ENCODE measurements around the gene DTNA. TPM values are rescaled to one million over a fixed set of nuclear protein-coding genes. Genes with fewer than 3 reads are reported as not detected.

DTNA gene
- total RNA-seq, 2 experiments from 2014 or later = not detected

GRCh38 chr18:34758378-34758948 is 48.4 kb downstream of the DTNA start:
- POLR2A ChIA-PET = no interaction called here
- Mint-ChIP-seq H3K27me3 (peaks cover 7% of the 10 kb centered on the region), H3K27ac (no peak overlapping the region), H3K9me3 (no peaks in the 10 kb centered on the region), H3K4me3 (no peak overlapping the region), H3K4me1 (no peaks in the 10 kb centered on the region), H3K36me3 (ENCODE audit: low read depth) (no peaks in the 10 kb centered on the region)
- CTCF ChIA-PET = no interaction called here
- no peak for DNase-seq

- Mint-ChIP-seq H3K4me3 (no peak overlapping the region), H3K27ac (no peak overlapping the region), H3K9me3 (no peaks in the 10 kb centered on the region), H3K36me3 (ENCODE audit: low read depth) (no peaks in the 10 kb centered on the region), H3K4me1 (no peaks in the 10 kb centered on the region), H3K27me3 (peaks cover 15% of the 10 kb centered on the region)
- DNase-seq = no peak
- CTCF ChIA-PET = no interaction called here
- POLR2A ChIA-PET = no interaction called here
These were observed 50.3 kb downstream of the DTNA start for GRCh38 chr18:34760444-34760843.

- Mint-ChIP-seq H3K4me3 (no peak overlapping the region), H3K4me1 (no peaks in the 10 kb centered on the region), H3K36me3 (ENCODE audit: low read depth) (no peaks in the 10 kb centered on the region), H3K27me3 (peaks cover 14% of the 10 kb centered on the region), H3K27ac (no peak overlapping the region), H3K9me3 (peaks cover 3% of the 10 kb centered on the region)
- DNase-seq = no peak
- ChIA-PET POLR2A (no interaction called here), CTCF (no interaction called here)
These were observed 54.4 kb downstream of the DTNA start for GRCh38 chr18:34764451-34764850.

GRCh38 chr18:34767601-34768027 is 57.5 kb downstream of the DTNA start:
- Mint-ChIP-seq H3K9me3 (peaks cover 3% of the 10 kb centered on the region), H3K27ac (no peak overlapping the region), H3K4me1 (no peaks in the 10 kb centered on the region), H3K4me3 (no peak overlapping the region), H3K36me3 (ENCODE audit: low read depth) (no peaks in the 10 kb centered on the region), H3K27me3 (peaks cover 11% of the 10 kb centered on the region)
- DNase-seq = no peak
- ChIA-PET POLR2A (no interaction called here), CTCF (no interaction called here)

GRCh38 chr18:34771958-34772357 is 61.9 kb downstream of the DTNA start:
- no peak overlapping the region for H3K4me3 Mint-ChIP-seq
- no peak for DNase-seq
- peaks cover 3% of the 10 kb centered on the region for H3K9me3 Mint-ChIP-seq
- ChIA-PET CTCF (no interaction called here), POLR2A (no interaction called here)
- peaks cover 6% of the 10 kb centered on the region for H3K27me3 Mint-ChIP-seq
- no peaks in the 10 kb centered on the region for H3K36me3 Mint-ChIP-seq (ENCODE audit: low read depth)
- no peak overlapping the region for H3K27ac Mint-ChIP-seq
- no peaks in the 10 kb centered on the region for H3K4me1 Mint-ChIP-seq

GRCh38 chr18:34772887-34773286 is 62.8 kb downstream of the DTNA start:
- POLR2A ChIA-PET = no interaction called here

GRCh38 chr18:34773378-34773777 is 63.3 kb downstream of the DTNA start:
- no peak for DNase-seq
- ChIA-PET POLR2A (no interaction called here), CTCF (no interaction called here)
- peaks cover 3% of the 10 kb centered on the region for H3K9me3 Mint-ChIP-seq
- no peak overlapping the region for H3K27ac Mint-ChIP-seq
- no peaks in the 10 kb centered on the region for H3K36me3 Mint-ChIP-seq (ENCODE audit: low read depth)
- no peak overlapping the region for H3K4me3 Mint-ChIP-seq
- peaks cover 10% of the 10 kb centered on the region for H3K27me3 Mint-ChIP-seq
- no peaks in the 10 kb centered on the region for H3K4me1 Mint-ChIP-seq

More at GRCh38 chr18:34772887-34773286, 62.8 kb downstream of the DTNA start:
- DNase-seq = no peak
- Mint-ChIP-seq H3K36me3 (ENCODE audit: low read depth) (no peaks in the 10 kb centered on the region), H3K9me3 (peaks cover 3% of the 10 kb centered on the region), H3K4me3 (no peak overlapping the region), H3K4me1 (no peaks in the 10 kb centered on the region), H3K27ac (no peak overlapping the region), H3K27me3 (peaks cover 9% of the 10 kb centered on the region)
- CTCF ChIA-PET = no interaction called here

GRCh38 chr18:34773961-34774766 is 64.1 kb downstream of the DTNA start:
- POLR2A ChIA-PET = no interaction called here
- no peak for DNase-seq
- Mint-ChIP-seq H3K9me3 (no peaks in the 10 kb centered on the region), H3K36me3 (ENCODE audit: low read depth) (no peaks in the 10 kb centered on the region), H3K27me3 (peaks cover 7% of the 10 kb centered on the region), H3K4me1 (no peaks in the 10 kb centered on the region), H3K4me3 (no peak overlapping the region), H3K27ac (no peak overlapping the region)
- CTCF ChIA-PET = no interaction called here

- Mint-ChIP-seq H3K27me3 (peaks cover 7% of the 10 kb centered on the region), H3K4me3 (no peak overlapping the region), H3K36me3 (ENCODE audit: low read depth) (no peaks in the 10 kb centered on the region), H3K27ac (no peak overlapping the region), H3K4me1 (no peaks in the 10 kb centered on the region), H3K9me3 (no peaks in the 10 kb centered on the region)
- CTCF ChIA-PET = no interaction called here
- DNase-seq = no peak
- POLR2A ChIA-PET = no interaction called here
These were observed 65.4 kb downstream of the DTNA start for GRCh38 chr18:34775461-34775860.

- Mint-ChIP-seq H3K9me3 (no peaks in the 10 kb centered on the region), H3K36me3 (ENCODE audit: low read depth) (no peaks in the 10 kb centered on the region), H3K27me3 (peaks cover 7% of the 10 kb centered on the region), H3K4me1 (no peaks in the 10 kb centered on the region), H3K27ac (no peak overlapping the region), H3K4me3 (no peak overlapping the region)
- DNase-seq = no peak
- POLR2A ChIA-PET = no interaction called here
- CTCF ChIA-PET = no interaction called here
These were observed 69.0 kb downstream of the DTNA start for GRCh38 chr18:34779112-34779511.

- ChIA-PET POLR2A (no interaction called here), CTCF (no interaction called here)
- peaks cover 7% of the 10 kb centered on the region for H3K27me3 Mint-ChIP-seq
- no peak overlapping the region for H3K4me3 Mint-ChIP-seq
- no peaks in the 10 kb centered on the region for H3K36me3 Mint-ChIP-seq (ENCODE audit: low read depth)
- no peaks in the 10 kb centered on the region for H3K4me1 Mint-ChIP-seq
- H3K9me3 Mint-ChIP-seq = no peaks in the 10 kb centered on the region
- no peak overlapping the region for H3K27ac Mint-ChIP-seq
- no peak for DNase-seq
These were observed 70.8 kb downstream of the DTNA start for GRCh38 chr18:34780856-34781255.

GRCh38 chr18:34783501-34783900 is 73.4 kb downstream of the DTNA start:
- no peak overlapping the region for H3K27ac Mint-ChIP-seq
- no peaks in the 10 kb centered on the region for H3K4me1 Mint-ChIP-seq
- ChIA-PET CTCF (no interaction called here), POLR2A (no interaction called here)
- no peak for DNase-seq
- no peaks in the 10 kb centered on the region for H3K36me3 Mint-ChIP-seq (ENCODE audit: low read depth)
- H3K27me3 Mint-ChIP-seq = peaks cover 6% of the 10 kb centered on the region
- no peaks in the 10 kb centered on the region for H3K9me3 Mint-ChIP-seq
- H3K4me3 Mint-ChIP-seq = no peak overlapping the region

- peaks cover 2% of the 10 kb centered on the region for H3K27me3 Mint-ChIP-seq
- ChIA-PET POLR2A (no interaction called here), CTCF (interaction anchor here (1.0 kb wide), 1 partner anchor 18 kb away, joined by 3 read pairs; no protein-coding TSS in a partner anchor)
- no peak overlapping the region for H3K27ac Mint-ChIP-seq
- H3K4me1 Mint-ChIP-seq = no peaks in the 10 kb centered on the region
- H3K36me3 Mint-ChIP-seq (ENCODE audit: low read depth) = no peaks in the 10 kb centered on the region
- no peak overlapping the region for H3K4me3 Mint-ChIP-seq
- H3K9me3 Mint-ChIP-seq = no peaks in the 10 kb centered on the region
- no peak for DNase-seq
These were observed 76.2 kb downstream of the DTNA start for GRCh38 chr18:34786162-34786741.

Measured in activated CD4-positive, alpha-beta T cell treated with anti-CD3 and anti-CD28 coated beads, Interleukin-2, amount 10 ng/mL, durations not matched to agents 7 days and 5 days (primary cell).